PC-3 (cell line): Measurements from ENCODE around the gene SCYGR5. TPM values are rescaled to one million over a fixed set of nuclear protein-coding genes. Genes with fewer than 3 reads are reported as not detected.

ENCODE experiments used
- ATAC-seq: fragments of 200-7000 bp; cut with Tn5 transposase; 2 replicates; pipeline ENCODE4 v1.9.1; 2020; ENCODE audit warnings: mild to moderate bottlenecking, moderate library complexity
- BruUV-seq: library from RNA; stranded (reverse); fragments of 400-500 nt; replicated peaks from 2 replicates; lab custom pipeline; 2021; lab: Mats Ljungman, UMichigan
- CTCF ChIA-PET: fragments of 300-600 bp; sonication (Branson Sonifier 250); formaldehyde crosslinking; loops from one replicate; lab custom pipeline; 2022; ENCODE audit warnings: antibody characterized with exemption; lab: Charles Lee
- POLR2A ChIA-PET: fragments of 300-600 bp; sonication (Branson Sonifier 250); formaldehyde crosslinking; loops from one replicate; lab custom pipeline; 2022; ENCODE audit warnings: antibody characterized with exemption; ENCODE audit not compliant: unreplicated experiment; lab: Charles Lee
- DNase-seq: peaks from one replicate; pipeline ENCODE4 v3.0.0-alpha.2; 2015
- H2AFZ ChIP-seq: fragments of 300-600 bp; sonication (generic); 2 replicates; pipeline ENCODE4 v1.6.0; 2016; ENCODE audit warnings: antibody characterized with exemption, low read length
- H3F3A ChIP-seq: fragments of 300-600 bp; sonication (generic); one replicate; pipeline ENCODE4 v1.6.0; 2017; ENCODE audit warnings: antibody characterized with exemption, low read length, control low read depth, mild to moderate bottlenecking; ENCODE audit not compliant: unreplicated experiment
- H3K27ac ChIP-seq: fragments of 300-600 bp; sonication (generic); 2 replicates; pipeline ENCODE4 v1.5.1; 2016; ENCODE audit warnings: mild to moderate bottlenecking, low read length
- H3K27me3 ChIP-seq: fragments of 300-600 bp; sonication (generic); 2 replicates; pipeline ENCODE4 v1.6.1; 2016; ENCODE audit warnings: low read length, mixed read lengths
- H3K36me3 ChIP-seq: fragments of 300-600 bp; sonication (generic); 2 replicates; pipeline ENCODE4 v1.6.1; 2016; ENCODE audit warnings: low read depth, mixed run types, low read length, mixed read lengths
- H3K4me1 ChIP-seq: fragments of 300-600 bp; sonication (generic); 2 replicates; pipeline ENCODE4 v1.5.1; 2016; ENCODE audit warnings: low read length; ENCODE audit not compliant: insufficient read depth
- H3K4me2 ChIP-seq: fragments of 300-600 bp; sonication (generic); 2 replicates; pipeline ENCODE4 v1.6.0; 2016; ENCODE audit warnings: low read length
- H3K4me3 ChIP-seq: fragments of 300-600 bp; sonication (generic); 2 replicates; pipeline ENCODE4 v1.5.1; 2016; ENCODE audit warnings: mild to moderate bottlenecking, low read length, mixed read lengths
- H3K79me2 ChIP-seq: fragments of 300-600 bp; sonication (generic); 2 replicates; pipeline ENCODE4 v1.6.1; 2017; ENCODE audit warnings: low read length, mixed read lengths
- H3K9ac ChIP-seq: fragments of 300-600 bp; sonication (generic); 2 replicates; pipeline ENCODE4 v1.6.0; 2016; ENCODE audit warnings: mild to moderate bottlenecking, low read length
- H3K9me2 ChIP-seq: fragments of 300-600 bp; sonication (generic); replicated peaks from 2 replicates; pipeline ENCODE4 v1.6.1; 2016; ENCODE audit warnings: mixed run types, low read length, mixed read lengths
- H3K9me3 ChIP-seq: fragments of 300-600 bp; sonication (generic); 2 replicates; pipeline ENCODE4 v1.6.1; 2016; ENCODE audit warnings: low read length, mixed read lengths
- H4K20me1 ChIP-seq: fragments of 300-600 bp; sonication (generic); 2 replicates; pipeline ENCODE4 v1.6.1; 2016; ENCODE audit warnings: low read length, mixed read lengths
- EZH2 ChIP-seq: fragments of 300-600 bp; sonication (generic); IDR thresholded peaks from one replicate; pipeline ENCODE4 v1.6.1; 2017; ENCODE audit warnings: antibody characterized with exemption, mild to moderate bottlenecking, low read length; ENCODE audit not compliant: unreplicated experiment
- EZH2phosphoT487 ChIP-seq: fragments of 300-600 bp; sonication (generic); IDR thresholded peaks from 2 replicates; pipeline ENCODE4 v1.6.1; 2018; ENCODE audit warnings: mild to moderate bottlenecking, antibody characterized with exemption, low read length, borderline replicate concordance
- intact Hi-C: fragments of 100-400 bp; cut with micrococcal nuclease; formaldehyde crosslinking; loops from 2 replicates; pipeline ENCODE4 v1.9.0; 2023
- total RNA-seq: library from RNA; depleted of rRNA; stranded (reverse); fragments of >200 nt; gene quantifications from 2 replicates; pipeline ENCODE4 v1.2.3, GENCODE V29; 2014
- TF ChIP-seq, protein P1 (sequence below): fragments of 300-600 bp; sonication (generic); conservative IDR thresholded peaks from 2 replicates; pipeline ENCODE4 v1.5.1; 2017; ENCODE audit warnings: antibody characterized with exemption, low read depth, mild to moderate bottlenecking, low read length

The SCYGR5 gene
- total RNA-seq, 1 experiment from 2014 or later = not detected

DNA sequence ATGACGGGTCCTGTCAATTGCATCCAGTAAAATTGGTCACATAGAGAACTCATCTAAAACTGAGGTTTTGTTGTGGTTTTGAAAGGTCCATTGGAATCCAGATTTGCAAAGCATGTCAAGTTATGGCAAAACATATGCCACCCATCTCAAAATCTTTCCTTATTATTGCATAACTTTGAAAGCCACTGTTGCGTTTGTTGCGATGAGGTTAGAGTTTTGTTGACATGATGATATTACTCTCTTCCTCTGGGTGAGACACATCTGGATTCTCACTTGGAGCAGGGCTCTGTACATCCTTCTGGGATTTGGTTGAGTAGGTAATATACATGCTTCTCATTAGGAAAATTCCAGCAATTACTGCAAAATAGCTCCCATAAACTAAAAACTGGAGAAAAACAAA lies 20.6 kb downstream of the SCYGR5 start:
- ATAC-seq (no peak), DNase-seq (no peak)
- TF ChIP-seq, protein P1, sequence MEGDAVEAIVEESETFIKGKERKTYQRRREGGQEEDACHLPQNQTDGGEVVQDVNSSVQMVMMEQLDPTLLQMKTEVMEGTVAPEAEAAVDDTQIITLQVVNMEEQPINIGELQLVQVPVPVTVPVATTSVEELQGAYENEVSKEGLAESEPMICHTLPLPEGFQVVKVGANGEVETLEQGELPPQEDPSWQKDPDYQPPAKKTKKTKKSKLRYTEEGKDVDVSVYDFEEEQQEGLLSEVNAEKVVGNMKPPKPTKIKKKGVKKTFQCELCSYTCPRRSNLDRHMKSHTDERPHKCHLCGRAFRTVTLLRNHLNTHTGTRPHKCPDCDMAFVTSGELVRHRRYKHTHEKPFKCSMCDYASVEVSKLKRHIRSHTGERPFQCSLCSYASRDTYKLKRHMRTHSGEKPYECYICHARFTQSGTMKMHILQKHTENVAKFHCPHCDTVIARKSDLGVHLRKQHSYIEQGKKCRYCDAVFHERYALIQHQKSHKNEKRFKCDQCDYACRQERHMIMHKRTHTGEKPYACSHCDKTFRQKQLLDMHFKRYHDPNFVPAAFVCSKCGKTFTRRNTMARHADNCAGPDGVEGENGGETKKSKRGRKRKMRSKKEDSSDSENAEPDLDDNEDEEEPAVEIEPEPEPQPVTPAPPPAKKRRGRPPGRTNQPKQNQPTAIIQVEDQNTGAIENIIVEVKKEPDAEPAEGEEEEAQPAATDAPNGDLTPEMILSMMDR = no peak
- TF ChIP-seq EZH2 = no peak
- no peak for TF ChIP-seq EZH2phosphoT487
- POLR2A ChIA-PET = no interaction called here
- no peaks in the 10 kb centered on the region for H3K9me3 ChIP-seq
- H3K27me3 ChIP-seq = peaks cover 11% of the 10 kb centered on the region; the same call in 1 of the 2 replicates
- no TSS peak for BruUV-seq
- H3F3A ChIP-seq = no peaks in the 10 kb centered on the region
- H3K9me2 ChIP-seq = no peaks in the 10 kb centered on the region
- H2AFZ ChIP-seq = no peak overlapping the region
- H3K79me2 ChIP-seq = no peaks in the 10 kb centered on the region
- no peaks in the 10 kb centered on the region for H4K20me1 ChIP-seq
- H3K4me2 ChIP-seq = no peak overlapping the region
- H3K9ac ChIP-seq = no peak overlapping the region
- H3K4me3 ChIP-seq = no peak overlapping the region
- CTCF ChIA-PET = no interaction called here
- H3K27ac ChIP-seq = no peak overlapping the region
- H3K4me1 ChIP-seq = no peaks in the 10 kb centered on the region
- no peaks in the 10 kb centered on the region for H3K36me3 ChIP-seq
- intact Hi-C loops = no loop called here

DNA sequence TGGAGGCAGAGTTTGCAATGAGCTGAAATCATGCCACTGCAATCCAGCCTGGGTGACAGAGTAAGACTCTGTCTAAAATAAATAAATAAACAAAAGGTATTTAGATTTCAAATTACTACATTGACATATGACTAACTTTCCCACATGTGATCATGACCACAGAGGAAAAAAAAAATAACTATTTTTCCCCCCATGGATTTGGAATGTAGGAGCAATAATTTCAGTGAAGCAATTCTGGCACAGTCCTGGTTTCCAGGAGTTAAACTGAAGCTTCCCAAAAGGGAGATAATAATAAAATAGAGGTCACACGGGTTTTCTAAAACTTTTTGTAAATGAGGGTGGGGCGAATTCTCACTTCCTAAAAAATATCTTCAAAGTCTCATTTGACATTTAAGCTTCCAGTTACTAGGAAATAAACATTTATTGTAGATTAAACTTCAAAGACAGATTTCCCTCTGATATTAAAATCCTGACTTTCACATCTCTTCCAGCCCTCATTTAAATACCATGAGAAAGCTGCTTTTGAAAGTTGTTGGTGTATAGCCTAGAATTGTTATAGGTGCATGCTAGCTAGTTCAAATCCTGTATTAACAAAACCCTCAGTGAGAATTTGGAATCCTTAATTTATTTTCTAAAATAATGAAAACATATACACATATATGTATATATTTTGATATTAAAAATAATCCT lies 30.5 kb downstream of the SCYGR5 start:
- TF ChIP-seq, protein P1 = no peak
- no peak for TF ChIP-seq EZH2phosphoT487
- TF ChIP-seq EZH2 = no peak
- no TSS peak for BruUV-seq
- Histone ChIP-seq H3K36me3 (no peaks in the 10 kb centered on the region), H3K9me3 (no peaks in the 10 kb centered on the region), H3K4me2 (no peak overlapping the region), H3F3A (no peaks in the 10 kb centered on the region), H3K79me2 (no peaks in the 10 kb centered on the region), H3K4me3 (no peak overlapping the region), H3K27me3 (peaks cover under 1% of the 10 kb centered on the region; the same call in 1 of the 2 replicates), H4K20me1 (no peaks in the 10 kb centered on the region), H3K4me1 (no peaks in the 10 kb centered on the region), H3K27ac (no peak overlapping the region), H2AFZ (no peak overlapping the region), H3K9ac (no peak overlapping the region), H3K9me2 (no peaks in the 10 kb centered on the region)
- no peak for DNase-seq
- ATAC-seq = no peak
- CTCF ChIA-PET = no interaction called here
- POLR2A ChIA-PET = no interaction called here
- intact Hi-C loops = no loop called here

DNA sequence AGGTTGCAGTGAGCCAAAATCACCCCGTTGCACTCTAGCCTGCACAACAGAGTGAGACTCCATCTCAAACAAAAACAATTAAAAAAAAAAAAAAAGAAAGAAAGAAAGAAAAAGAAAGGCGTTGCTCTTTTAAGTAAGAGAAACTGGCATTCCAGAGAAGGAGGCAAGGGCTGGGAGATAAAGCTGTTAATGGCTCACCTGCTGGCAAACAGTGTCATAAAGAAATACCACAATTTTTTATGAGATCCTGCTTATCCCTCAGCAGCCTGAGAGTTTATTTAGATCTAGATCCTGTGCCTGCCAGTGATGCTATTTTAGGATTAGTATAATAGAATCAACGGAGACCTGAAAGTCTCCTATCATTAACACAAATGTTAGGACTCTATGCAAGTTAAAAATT lies 35.0 kb downstream of the SCYGR5 start:
- ATAC-seq = no peak

More for the DNA sequence above, 35.0 kb downstream of the SCYGR5 start:
- ChIA-PET CTCF (no interaction called here), POLR2A (no interaction called here)
- H3K27ac ChIP-seq = no peak overlapping the region
- peaks cover 22% of the 10 kb centered on the region for H3K4me1 ChIP-seq
- TF ChIP-seq EZH2phosphoT487 (no peak), EZH2 (no peak)
- TF ChIP-seq, protein P1 = no peak
- no TSS peak for BruUV-seq
- no peaks in the 10 kb centered on the region for H3F3A ChIP-seq
- no peak for DNase-seq
- H3K4me2 ChIP-seq = no peak overlapping the region
- no peaks in the 10 kb centered on the region for H3K27me3 ChIP-seq
- no peak overlapping the region for H2AFZ ChIP-seq
- H3K36me3 ChIP-seq = no peaks in the 10 kb centered on the region
- intact Hi-C loops = no loop called here
- H3K4me3 ChIP-seq = no peak overlapping the region
- no peak overlapping the region for H3K9ac ChIP-seq
- no peaks in the 10 kb centered on the region for H3K9me2 ChIP-seq
- no peaks in the 10 kb centered on the region for H3K79me2 ChIP-seq
- H4K20me1 ChIP-seq = no peaks in the 10 kb centered on the region
- no peaks in the 10 kb centered on the region for H3K9me3 ChIP-seq
